AG04450 (cell line): ENCODE measurements around the gene CRYGA. TPM values are rescaled to one million over a fixed set of nuclear protein-coding genes. Genes with fewer than 3 reads are reported as not detected.

ENCODE experiments used
- CTCF ChIA-PET: fragments of 300-600, 350-600 bp; formaldehyde crosslinking; extraction: SDS; loops from one replicate; lab custom pipeline; 2022; ENCODE audit warnings: antibody characterized with exemption, inconsistent platforms; lab: Charles Lee
- POLR2A ChIA-PET: fragments of 350-600 bp; formaldehyde crosslinking; extraction: SDS; loops from one replicate; lab custom pipeline; 2021; ENCODE audit warnings: antibody characterized with exemption, inconsistent platforms; lab: Yijun Ruan, JAX
- DNase-seq: peaks from one replicate; pipeline ENCODE4 v3.0.0-alpha.2; 2011; ENCODE audit warnings: low read depth, low spot score
- H3K27ac ChIP-seq: one replicate; pipeline ENCODE4 v1.5.1; 2012; ENCODE audit warnings: low read depth, low read length, control low read depth
- H3K27me3 ChIP-seq: one replicate; pipeline ENCODE4 v1.6.0; 2012; ENCODE audit warnings: low read length; ENCODE audit not compliant: control insufficient read depth, insufficient read depth
- H3K4me3 ChIP-seq: 2 replicates; pipeline ENCODE4 v1.5.1; 2011; ENCODE audit warnings: mild to moderate bottlenecking, low read depth, low read length, control low read depth
- H3K9me3 ChIP-seq: 2 replicates; pipeline ENCODE4 v1.5.1; 2012; ENCODE audit warnings: low read length; ENCODE audit not compliant: control insufficient read depth, insufficient read depth
- CTCF ChIP-seq: IDR thresholded peaks from 2 replicates; pipeline ENCODE4 v1.5.1; 2011; ENCODE audit warnings: low read depth, low read length, control low read depth, inconsistent platforms
- polyA plus RNA-seq: library from polyadenylated mRNA; depleted of rRNA; stranded (reverse); fragments of >200 nt; gene quantifications from 2 replicates; pipeline ENCODE4 v1.2.3, GENCODE V29; 2011

Gene CRYGA
- polyA plus RNA-seq, 1 experiment, result not detected

GRCh38 chr2:208148803-208149202, 14.6 kb downstream of the CRYGA start:
- Histone ChIP-seq H3K27me3 (peaks cover 3% of the 10 kb centered on the region), H3K27ac (no peak overlapping the region), H3K4me3 (no peak overlapping the region), H3K9me3 (no peaks in the 10 kb centered on the region)
- no peak; the same call in 1 of the 2 replicates for TF ChIP-seq CTCF
- DNase-seq, result no peak
- POLR2A ChIA-PET, result no interaction called here
- CTCF ChIA-PET, result interaction anchor here (1.5 to 2.1 kb wide), 2 partner anchors 26 to 27 kb away, joined by 6 to 11 read pairs; no protein-coding TSS in a partner anchor

- peaks cover 3% of the 10 kb centered on the region for H3K27me3 ChIP-seq
- ChIA-PET CTCF (interaction anchor here (0.5 to 2.1 kb wide), 2 partner anchors 28 to 41 kb away, joined by 4 to 11 read pairs; no protein-coding TSS in a partner anchor), POLR2A (no interaction called here)
- no peaks in the 10 kb centered on the region for H3K9me3 ChIP-seq
- no peak for DNase-seq
- no peak overlapping the region for H3K4me3 ChIP-seq
- no peak overlapping the region for H3K27ac ChIP-seq
- no peak for TF ChIP-seq CTCF
These were observed 15.6 kb downstream of the CRYGA start for GRCh38 chr2:208147759-208148158.

- no peaks in the 10 kb centered on the region for H3K9me3 ChIP-seq
- no peak overlapping the region for H3K27ac ChIP-seq
- no peak for DNase-seq
- no peak for TF ChIP-seq CTCF
- peaks cover 3% of the 10 kb centered on the region for H3K27me3 ChIP-seq
- no peak overlapping the region for H3K4me3 ChIP-seq
- CTCF ChIA-PET, result interaction anchor here (2.1 kb wide), 1 partner anchor 28 kb away, joined by 11 read pairs; no protein-coding TSS in a partner anchor
- POLR2A ChIA-PET, result no interaction called here
These were observed 16.4 kb downstream of the CRYGA start for GRCh38 chr2:208147008-208147407.

- ChIA-PET CTCF (interaction anchor here (0.7 kb wide), 1 partner anchor 29 kb away, joined by 4 read pairs; no protein-coding TSS in a partner anchor), POLR2A (no interaction called here)
- Histone ChIP-seq H3K27me3 (peaks cover 3% of the 10 kb centered on the region), H3K4me3 (no peak within 1 kb of the TSS), H3K27ac (no peak within 1 kb of the TSS), H3K9me3 (no peaks in the 10 kb centered on the region)
- no peak for TF ChIP-seq CTCF
- no peak for DNase-seq
These were observed 17.4 kb downstream of the CRYGA start, which contains the start of gene CRYGB for GRCh38 chr2:208146006-208146405. TSS of gene CRYGB (minus strand) at chr2:208146158. CDS start at chr2:208146120, 38 bp downstream.

- no peak overlapping the region for H3K4me3 ChIP-seq
- no peaks in the 10 kb centered on the region for H3K9me3 ChIP-seq
- H3K27me3 ChIP-seq, result no peaks in the 10 kb centered on the region
- TF ChIP-seq CTCF, result no peak
- H3K27ac ChIP-seq, result no peak overlapping the region
- ChIA-PET CTCF (interaction anchor here (2.4 kb wide), 1 partner anchor 32 kb away, joined by 15 read pairs; no protein-coding TSS in a partner anchor), POLR2A (no interaction called here)
- DNase-seq, result no peak
These were observed 20.2 kb downstream of the CRYGA start for GRCh38 chr2:208142925-208143799.
